NCI-H510A (cell line): ENCODE measurements around the gene OSBP2.

Experiments
- DNase-seq: peaks from one replicate; lab custom pipeline; 2025; lab: John Stamatoyannopoulos, UW

The OSBP2 gene

DNA sequence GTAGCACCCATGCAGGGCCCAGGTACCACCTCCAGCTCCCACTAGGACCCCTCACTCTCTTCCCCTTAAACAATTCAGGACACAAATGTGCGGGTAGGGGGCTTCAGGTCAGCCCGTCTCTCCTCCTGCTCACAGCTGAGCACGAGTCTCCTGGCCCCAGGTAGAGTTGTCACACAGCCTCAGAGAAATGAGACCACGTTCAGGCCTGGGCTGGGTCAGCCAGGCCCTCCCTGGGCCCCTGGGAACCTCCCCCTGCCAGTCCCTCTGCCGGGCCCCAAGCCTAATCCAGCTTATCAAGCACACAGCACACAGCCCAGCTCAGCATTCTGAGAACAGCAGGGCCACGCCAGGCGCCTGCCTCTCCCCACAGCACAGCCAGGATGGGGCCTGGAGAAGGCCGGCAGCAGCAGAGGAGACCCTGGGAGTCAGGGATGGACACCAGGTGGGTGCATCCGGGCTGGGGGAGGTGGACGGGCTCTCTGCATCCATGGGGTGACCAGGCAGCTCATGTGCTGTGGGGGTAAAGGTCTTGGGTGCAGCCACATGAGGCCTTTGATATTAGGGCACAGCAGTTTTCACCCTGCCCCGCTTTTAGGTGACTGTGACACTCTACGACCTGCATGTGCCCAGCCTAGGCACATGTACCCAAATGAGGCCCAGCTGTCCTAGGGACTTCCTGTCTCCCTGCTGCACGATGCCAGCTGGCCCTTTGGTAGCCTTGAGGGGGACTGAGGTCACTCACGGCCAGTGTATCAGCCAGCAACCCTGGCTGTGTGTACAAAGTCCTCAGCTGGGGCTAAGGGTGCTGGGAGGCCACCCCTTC lies 186.9 kb downstream of the OSBP2 start:
- DNase-seq: no peak

DNA sequence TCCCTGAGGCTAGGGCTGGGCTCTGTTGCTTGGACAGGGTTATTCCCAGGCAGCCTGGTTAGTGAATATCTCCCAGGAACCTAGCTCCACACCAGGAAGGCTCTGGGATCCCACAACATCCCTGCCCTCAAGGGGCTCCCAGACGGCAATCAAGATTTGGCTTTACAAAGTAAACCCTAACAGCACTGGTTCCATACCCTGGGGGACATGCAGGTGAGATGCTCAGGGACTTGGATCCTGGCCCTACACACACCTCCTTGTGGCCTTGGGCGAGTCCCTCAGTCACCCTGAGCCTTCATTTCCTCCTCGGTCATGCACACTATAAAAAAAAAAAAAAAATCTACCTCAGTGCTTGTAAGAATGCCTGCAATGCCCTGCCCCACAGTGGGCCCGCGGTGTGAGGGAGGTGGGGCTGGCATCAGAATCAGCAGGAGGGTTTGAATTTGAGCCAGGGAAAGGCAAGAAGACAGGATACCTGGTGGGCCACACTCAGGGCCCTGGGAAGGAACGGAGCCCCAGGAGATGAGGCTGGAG lies 187.6 kb downstream of the OSBP2 start:
- DNase-seq: no peak

DNA sequence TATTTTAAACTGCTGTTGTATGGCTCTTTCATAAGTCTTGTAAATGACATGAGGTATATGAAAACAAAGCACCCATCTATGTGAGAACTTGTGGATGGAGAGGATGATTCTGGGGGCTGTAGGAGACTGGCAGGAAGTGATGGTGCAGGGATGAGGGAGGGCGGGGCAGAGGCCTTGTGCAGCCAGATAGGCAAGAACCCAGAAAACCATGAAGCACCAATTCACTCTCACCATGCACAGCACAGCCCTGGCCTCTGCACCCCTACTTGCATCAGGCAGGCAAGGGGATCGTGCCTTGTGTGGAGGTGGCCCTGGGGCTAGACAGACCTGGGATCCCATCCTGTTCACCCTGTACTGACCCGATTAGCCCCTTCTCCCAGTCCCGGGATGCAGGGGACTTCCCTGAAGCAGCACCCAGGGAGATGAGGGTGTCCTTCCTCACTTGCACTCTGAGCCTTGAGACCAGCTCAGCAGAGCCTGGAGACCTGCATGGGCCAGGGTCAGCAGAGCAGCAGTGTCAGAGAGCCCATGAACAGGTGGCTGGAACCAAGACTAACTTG lies 188.4 kb downstream of the OSBP2 start:
- no peak for DNase-seq

DNA sequence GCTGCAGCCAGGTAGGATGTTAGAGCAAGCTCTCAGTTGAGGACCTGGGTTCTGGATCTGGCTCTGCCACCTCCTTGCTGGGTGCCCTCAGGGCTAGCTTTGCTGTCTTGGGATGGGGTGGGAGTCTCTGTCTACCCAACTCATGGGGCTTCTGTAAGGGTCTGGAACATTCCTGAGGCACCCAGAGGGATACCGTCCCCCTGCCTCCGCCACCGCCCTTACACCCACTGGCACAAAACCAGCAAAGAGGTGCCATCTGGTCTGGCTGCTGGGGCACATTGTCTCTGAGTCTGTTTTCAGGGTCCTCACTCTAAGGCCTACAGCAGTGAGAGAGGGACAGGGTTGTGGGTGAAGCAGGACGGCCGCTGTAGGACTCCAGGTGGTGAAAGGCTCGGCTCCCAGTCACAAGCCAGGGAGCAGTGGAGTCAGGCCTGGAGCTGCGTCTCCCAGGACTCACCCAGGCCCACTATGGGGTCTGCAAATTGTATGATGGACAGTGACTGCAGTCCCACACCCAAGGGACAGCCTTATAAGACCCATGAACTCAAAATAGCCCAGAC lies 189.0 kb downstream of the OSBP2 start:
- DNase-seq: no peak

DNA sequence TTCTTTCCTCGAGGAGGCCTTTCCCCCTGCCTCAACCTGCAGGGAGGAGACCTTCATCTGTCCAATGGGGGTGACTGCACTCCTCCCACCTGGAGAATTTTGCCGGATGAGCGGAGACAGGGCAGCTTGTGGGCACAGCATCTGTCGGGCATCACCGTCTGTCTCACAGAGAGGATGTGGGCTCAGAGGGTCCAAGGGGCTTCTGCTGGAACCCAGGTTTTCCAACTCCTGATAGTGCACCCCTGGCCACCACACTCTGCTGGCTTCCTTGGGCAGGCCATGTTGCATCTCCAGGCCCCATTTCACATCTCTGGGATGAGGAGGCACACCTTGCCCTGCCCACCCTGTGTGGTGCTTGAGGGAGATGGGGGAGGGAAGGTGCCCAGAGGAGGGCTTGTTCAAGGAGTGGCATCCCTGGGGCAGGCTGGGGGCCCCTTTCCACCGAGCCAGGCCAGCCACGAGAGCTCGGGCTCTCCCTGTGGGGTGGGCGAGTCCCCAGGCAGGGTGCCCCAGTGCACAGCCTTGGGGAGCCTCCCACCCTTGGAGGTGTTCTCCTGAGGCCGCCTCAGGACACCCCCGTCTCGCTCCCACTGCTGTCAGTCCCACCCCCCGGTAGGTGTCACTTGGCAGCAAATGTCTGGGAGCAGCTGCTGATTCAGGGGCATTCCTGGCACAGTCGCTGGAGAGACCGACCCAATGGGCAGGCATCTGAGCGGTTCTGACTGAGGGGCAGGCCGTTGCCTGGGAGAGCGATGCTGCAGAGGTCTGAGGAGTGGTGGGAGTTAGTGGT lies 189.7 kb downstream of the OSBP2 start:
- DNase-seq: no peak

DNA sequence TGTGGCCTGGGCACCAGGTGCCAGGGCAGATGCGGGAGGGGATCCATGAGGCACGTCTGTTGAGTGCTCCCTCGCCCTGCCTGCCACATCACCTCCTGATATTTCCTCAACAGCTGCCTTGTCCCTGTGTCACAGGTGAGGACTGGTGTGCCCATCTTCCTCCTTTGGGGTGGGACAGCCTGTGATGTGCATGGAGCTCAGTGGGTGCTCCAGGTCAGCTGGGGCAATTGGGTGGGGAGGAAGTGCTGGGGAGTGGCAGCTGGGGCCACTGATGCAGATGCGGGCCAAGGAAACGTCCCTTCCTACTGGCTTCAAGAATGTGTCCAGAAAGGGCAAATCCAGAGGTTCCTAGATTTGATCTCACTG lies 190.3 kb downstream of the OSBP2 start:
- DNase-seq: no peak

DNA sequence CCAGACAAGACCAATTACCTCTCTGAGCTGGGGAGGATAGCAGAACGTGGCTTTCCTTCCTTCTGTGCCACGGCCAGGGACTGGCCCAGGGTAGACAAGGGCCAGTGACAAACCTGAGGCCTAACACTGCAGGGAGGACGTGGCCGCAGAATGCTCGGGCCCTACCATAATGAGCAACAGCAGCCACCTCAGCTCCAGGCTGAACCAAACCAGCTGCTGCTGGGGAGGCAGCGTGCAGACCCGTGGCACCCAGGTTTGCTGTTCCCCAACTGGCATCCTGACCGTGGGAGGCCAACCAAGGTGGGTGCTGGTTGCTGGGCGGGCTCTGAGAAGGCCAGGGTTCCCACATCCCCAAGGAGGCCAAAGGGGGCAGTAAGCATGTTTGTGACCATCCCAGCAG lies 190.9 kb downstream of the OSBP2 start:
- DNase-seq: no peak

DNA sequence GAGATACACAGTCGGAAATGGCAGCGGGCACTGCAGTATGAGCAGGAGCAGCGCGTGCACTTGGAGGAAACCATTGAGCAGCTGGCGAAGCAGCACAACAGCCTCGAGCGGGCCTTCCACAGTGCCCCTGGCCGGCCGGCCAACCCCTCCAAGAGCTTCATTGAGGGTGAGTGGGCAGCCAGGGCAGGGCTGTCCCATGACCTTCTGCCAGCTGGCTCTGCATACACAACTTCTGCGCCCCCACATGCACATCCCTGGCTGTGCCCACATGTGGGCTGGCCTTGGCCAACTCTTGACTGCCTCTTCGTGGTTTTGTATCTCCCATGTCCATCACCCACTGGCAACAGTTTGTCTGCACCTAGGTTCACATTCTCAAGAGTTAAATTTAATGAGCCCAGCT lies 192.8 kb downstream of the OSBP2 start:
- DNase-seq: no peak

DNA sequence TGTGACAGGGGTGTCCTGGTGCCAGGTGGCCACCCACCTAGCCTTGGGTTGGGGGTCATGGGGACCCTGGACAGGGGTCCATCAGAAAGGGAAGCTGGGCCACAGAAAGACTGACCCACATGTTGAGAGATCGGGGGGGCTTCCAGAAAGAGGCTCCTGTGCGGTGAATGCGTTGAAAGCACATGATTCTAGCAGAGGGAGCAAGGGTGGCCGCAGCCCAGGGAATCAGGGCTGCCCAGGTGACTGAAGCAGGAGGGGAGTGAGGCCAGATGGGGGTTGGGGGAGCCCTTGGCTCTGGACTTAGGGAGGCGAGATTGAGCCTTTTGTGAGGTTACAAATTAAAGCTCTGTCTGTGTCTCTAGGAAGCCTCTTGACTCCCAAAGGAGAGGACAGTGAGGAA lies 193.2 kb downstream of the OSBP2 start:
- no peak for DNase-seq

DNA sequence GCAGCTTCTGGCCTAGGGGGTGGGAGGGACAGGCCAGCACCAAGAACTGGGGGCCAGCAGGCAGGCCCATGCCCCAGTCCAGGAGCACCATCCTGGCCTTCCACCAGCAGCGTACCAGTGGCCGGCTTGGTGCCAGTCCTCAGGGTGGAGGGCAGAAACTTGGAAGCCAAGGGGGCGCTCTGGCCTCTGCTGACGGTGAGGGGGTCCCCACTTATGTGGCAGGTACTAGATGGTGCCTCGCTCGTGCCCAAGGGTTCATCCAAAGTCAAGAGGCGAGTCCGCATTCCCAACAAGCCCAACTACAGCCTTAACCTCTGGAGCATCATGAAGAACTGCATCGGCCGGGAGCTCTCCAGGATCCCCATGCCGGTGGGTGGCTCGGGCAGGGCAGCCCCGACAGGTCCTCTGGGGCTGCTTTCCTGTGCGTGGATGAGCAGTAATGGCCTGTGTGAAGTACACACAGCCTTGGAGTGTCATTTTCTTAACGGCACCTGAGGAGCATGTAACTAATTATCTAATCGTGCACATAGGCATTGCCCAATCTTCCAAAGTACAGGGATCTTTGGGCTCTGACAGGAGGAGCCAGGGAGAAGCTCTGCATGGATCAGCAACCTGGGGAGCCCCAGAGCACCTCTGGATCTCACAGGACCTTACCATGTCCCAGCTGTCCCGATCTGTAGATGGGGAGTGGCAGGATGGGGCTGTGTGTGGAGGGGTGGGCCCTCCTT lies 194.8 kb downstream of the OSBP2 start:
- DNase-seq: no peak

DNA sequence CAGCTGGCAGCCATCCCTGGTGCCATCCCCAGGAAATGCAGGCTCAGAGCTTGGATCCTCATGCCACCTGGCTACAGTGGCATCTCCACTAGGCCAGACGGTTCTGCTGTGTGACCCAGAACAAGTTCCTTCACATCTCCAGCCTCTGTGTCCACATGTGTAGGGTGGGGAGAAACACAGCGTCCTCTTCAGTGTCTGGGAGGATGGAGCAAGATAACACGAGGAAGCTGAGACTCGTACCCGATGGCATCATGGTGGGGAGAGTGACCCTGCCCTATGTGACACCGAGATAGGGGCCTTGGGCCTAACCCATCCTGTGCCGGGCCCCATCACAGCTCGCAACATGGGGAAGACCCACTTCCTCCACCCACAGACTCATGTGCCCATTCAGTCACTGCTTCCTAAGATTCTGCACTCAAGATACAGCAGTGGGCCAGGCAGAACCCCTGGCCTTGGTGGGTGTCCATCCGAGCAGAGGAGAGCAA lies 195.4 kb downstream of the OSBP2 start:
- no peak for DNase-seq

DNA sequence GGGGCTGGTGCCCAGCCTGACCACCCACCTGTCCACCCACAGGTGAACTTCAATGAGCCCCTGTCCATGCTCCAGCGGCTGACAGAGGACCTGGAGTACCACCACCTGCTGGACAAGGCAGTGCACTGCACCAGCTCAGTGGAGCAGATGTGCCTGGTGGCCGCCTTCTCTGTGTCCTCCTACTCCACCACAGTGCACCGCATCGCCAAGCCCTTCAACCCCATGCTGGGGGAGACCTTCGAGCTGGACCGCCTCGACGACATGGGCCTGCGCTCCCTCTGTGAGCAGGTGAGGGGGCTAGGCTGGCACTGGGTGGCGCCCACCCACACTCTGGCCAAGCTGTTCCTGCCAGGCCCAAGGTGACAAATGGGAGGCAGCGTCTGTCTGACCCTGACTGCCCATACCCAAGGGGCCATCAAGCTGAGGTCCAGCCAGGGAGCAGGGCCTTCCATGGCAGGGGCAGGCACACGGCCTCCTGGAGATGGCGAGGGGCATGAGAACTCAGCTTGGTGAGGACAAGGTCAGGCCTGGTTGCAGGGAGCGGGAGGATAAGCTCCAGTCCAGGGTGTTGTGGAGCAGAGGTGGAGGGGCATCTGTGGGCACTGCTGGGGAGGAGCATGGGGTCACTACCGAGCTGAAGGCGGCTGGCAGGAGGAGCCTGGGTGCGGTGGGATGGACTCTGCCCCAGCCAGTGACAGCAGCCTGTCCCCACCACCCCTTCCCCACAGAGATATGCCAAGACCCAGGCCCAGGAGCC lies 196.2 kb downstream of the OSBP2 start:
- DNase-seq: no peak

DNA sequence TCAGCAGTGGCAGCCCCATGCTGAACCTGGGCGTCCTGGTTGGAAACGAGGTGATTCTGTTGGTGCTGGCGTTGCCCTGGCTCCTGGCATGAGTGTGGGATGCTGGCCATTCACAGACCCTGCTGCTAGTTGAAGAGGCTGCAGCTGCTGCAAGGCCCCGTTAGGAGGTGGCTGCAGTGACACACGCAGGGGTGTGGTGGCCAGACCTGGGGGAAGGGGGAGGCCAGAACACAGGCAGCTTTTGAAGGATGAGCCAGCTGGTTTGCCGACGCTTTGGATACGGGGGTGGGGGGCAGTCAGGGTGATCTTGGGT lies 196.7 kb downstream of the OSBP2 start:
- DNase-seq: no peak

DNA sequence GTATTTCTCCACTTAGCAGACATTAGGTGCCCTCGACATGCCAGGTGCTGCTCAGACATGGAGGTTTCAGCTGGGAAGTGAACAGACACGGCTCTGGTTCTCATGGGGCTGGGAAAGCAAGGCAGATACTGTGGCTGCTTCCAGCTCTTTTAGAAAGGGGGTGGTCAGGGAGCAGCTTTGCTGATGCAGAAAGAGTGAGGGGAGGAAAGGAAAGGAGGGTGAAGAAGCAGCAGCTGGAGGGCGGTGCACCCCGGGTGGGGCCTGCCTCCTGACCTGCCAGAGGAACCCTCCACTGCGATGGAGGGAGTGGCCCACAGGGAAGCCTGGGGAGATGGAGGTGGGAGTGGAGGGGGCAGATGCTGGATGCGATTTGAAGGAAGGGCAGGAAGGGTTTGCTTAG lies 197.1 kb downstream of the OSBP2 start:
- no peak for DNase-seq

DNA sequence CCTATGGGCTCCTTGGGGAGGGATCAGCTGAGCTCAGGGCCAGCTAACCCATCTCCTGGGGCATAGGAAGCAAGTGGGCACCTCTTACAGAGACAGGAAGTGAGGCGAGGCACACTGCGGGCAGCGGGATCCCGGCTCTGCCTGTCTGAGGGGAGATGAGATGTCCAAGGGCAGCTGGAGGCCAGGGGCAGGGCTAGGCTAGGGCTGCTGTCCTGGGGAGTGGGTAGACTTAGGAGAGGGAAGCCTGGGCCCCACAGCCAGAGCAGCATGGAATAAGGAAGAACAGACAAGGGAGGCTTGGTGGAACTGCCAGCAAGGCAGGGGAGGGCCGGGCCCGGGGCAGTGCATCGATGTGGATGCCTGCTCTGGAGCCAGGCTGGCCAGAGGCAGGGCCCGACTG lies 197.6 kb downstream of the OSBP2 start:
- no peak for DNase-seq

DNA sequence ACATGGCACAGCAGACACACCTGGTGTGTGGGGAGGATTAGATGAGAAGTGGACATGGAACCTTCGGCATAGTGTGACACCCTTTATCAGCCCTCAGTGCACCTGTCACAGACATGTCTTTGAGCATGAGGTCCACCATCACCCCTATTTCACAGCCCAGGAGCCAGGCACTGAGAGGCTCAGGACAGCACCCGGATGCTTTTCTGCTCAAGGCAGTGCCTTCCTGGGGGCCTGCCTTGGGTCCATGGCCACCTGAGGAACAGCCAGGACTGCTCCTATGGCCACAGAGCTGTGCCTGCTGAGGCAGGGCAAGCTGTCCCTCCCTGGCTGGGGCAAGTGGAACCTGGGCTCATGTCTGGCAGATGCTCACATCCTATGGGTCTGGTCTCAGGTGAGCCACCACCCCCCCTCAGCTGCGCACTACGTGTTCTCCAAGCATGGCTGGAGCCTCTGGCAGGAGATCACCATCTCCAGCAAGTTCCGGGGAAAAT lies 198.1 kb downstream of the OSBP2 start:
- DNase-seq: no peak

DNA sequence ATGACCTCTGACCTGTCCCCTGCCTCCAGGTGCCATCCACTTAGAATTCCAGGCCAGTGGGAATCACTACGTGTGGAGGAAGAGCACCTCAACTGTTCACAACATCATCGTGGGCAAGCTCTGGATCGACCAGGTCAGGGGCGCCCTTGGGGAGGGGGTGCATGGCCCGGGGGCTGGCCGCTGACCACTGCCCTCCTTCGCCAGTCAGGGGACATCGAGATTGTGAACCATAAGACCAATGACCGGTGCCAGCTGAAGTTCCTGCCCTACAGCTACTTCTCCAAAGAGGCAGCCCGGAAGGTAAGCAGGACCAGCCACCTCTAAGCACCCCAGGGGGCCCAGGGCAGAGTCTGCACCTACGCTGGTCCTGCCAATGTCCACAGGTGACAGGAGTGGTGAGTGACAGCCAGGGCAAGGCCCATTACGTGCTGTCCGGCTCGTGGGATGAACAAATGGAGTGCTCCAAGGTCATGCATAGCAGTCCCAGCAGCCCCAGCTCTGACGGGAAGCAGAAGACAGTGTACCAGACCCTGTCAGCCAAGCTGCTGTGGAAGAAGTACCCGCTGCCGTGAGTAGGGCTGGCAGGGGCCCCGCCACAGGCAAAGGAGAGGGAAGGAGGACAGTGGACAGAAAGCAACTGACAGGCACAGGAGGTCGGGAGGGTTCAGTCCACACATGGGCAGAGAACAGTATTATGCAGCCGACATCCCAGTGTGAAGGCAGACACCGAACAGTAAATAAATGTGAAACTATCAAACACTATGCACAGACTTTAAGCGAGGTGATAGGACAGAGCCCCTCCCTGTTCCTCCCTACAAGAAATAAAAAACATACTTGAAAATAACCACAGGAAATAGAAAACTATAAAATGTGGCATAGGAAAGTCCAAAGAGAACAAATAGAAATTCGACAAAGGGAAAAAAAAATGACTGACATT lies 199.0 kb downstream of the OSBP2 start:
- no peak for DNase-seq

DNA sequence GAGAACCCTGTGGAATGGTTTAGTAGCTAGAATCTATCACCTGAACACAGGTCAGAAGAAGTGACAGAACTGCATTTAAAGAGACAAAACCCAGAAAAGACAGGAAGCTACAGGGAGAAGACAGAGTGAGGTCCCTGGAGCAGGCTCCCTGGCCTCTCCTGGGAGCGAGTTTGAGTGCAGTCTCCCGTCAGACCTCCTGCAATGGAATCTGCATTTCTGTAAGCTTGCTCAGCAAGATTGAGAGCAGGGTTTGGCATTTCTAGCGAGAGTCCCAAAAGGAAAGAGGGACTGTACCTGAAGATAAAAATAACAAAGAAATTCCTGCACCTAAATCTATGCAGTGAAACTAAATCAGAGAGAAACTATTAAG lies 199.7 kb downstream of the OSBP2 start:
- no peak for DNase-seq

DNA sequence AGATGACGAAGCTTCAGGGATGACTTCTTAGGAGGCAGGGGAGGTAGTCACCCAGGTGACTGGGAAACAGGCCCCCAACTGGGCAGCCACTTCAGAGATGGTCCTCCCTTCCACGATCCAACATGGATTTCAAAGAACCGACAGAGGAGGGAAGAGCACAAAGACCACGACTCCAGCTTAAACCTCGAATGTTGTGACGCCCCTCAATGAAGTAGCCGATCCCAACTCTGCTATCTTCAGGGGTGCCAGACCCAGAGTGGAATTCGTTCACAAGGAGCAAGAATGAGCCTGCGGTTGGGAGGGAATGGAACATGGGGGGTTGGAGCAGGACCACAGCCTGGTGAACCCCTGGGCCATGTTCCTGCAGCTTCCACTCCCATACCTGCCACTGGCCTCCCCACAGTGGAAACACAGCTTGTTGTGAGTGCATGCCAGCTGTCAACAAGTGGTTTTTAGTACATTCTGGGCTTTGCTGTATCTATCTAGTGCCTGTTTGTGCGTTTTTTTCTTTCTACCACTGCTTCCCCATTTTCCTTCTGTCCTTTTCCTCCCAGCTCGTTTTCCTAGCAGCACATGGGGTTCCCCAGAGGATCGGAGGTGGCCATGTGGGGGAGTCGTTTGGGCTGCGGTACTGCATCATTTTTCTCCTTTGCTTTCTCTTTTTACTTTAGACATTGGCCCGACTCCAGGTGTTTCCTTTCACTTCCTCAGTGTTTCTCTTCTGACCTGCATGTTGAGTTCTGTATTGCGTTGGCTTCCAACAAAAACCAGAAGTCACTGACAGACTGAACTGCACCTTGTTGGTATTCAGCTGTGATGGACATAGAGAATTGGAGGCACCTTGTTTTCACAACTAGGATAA lies 208.1 kb downstream of the OSBP2 start:
- DNase-seq: no peak
